CD8-positive, alpha-beta memory T cell (primary cell): ENCODE data around the gene LMF1. TPM values are rescaled to one million over a fixed set of nuclear protein-coding genes. Genes with fewer than 3 reads are reported as not detected.

Experiments used
- CTCF ChIA-PET: fragments of 350-600 bp; sonication (Branson Sonifier 250); formaldehyde crosslinking; loops from one replicate; lab custom pipeline; 2021; ENCODE audit warnings: antibody characterized with exemption; lab: Charles Lee
- POLR2A ChIA-PET: fragments of 350-600 bp; sonication (Branson Sonifier 250); formaldehyde crosslinking; loops from one replicate; lab custom pipeline; 2021; ENCODE audit warnings: antibody characterized with exemption; lab: Charles Lee
- DNase-seq, 5 donors: peaks; one replicate each; pipeline versions ENCODE4 v3.0.0 to v3.0.0-alpha.2; 2020 to 2022; ENCODE audit warnings: mixed read lengths in 1 of 5
- H3K27ac ChIP-seq: one replicate; pipeline ENCODE4 v1.7.0; 2013; ENCODE audit warnings: low read depth, mild to moderate bottlenecking, low read length, moderate library complexity
- H3K27me3 ChIP-seq: 2 replicates; pipeline ENCODE4 v1.7.0; 2013; ENCODE audit warnings: low read length, mild to moderate bottlenecking; ENCODE audit not compliant: insufficient read depth, poor library complexity, severe bottlenecking
- H3K36me3 ChIP-seq: 2 replicates; pipeline ENCODE4 v1.7.0; 2013; ENCODE audit warnings: mild to moderate bottlenecking, low read length, moderate library complexity; ENCODE audit not compliant: insufficient read depth
- H3K4me1 ChIP-seq: 2 replicates; pipeline ENCODE4 v1.7.0; 2013; ENCODE audit warnings: mild to moderate bottlenecking, low read length, moderate library complexity; ENCODE audit not compliant: insufficient read depth
- H3K4me3 ChIP-seq: 2 replicates; pipeline ENCODE4 v1.7.0; 2013; ENCODE audit warnings: mild to moderate bottlenecking, low read length
- H3K9me3 ChIP-seq: 2 replicates; pipeline ENCODE4 v1.7.0; 2013; ENCODE audit warnings: mild to moderate bottlenecking, low read length
- H3K27ac Mint-ChIP-seq, 8 donors: one replicate each; pipeline ENCODE4 v1.8.0; 2020 to 2021; ENCODE audit warnings: mixed read lengths in 8 of 8, mild to moderate bottlenecking in 6 of 8, inconsistent platforms in 3 of 8, moderate library complexity in 3 of 8
- H3K27me3 Mint-ChIP-seq, 2 donors: one replicate each; pipeline ENCODE4 v1.8.0; 2020 to 2021; ENCODE audit warnings: mixed read lengths in 2 of 2, mild to moderate bottlenecking in 1 of 2, moderate library complexity in 1 of 2
- H3K36me3 Mint-ChIP-seq, 3 donors: one replicate each; pipeline ENCODE4 v1.8.0; 2020 to 2021; ENCODE audit warnings: mixed read lengths in 3 of 3, inconsistent platforms in 1 of 3, mild to moderate bottlenecking in 1 of 3
- H3K4me1 Mint-ChIP-seq, 3 donors: one replicate each; pipeline ENCODE4 v1.8.0; 2020 to 2021; ENCODE audit warnings: mixed read lengths in 3 of 3, inconsistent platforms in 1 of 3, mild to moderate bottlenecking in 1 of 3
- H3K4me3 Mint-ChIP-seq, 7 donors: one replicate each; pipeline ENCODE4 v1.8.0; 2020 to 2021; ENCODE audit warnings: mixed read lengths in 7 of 7, mild to moderate bottlenecking in 6 of 7, moderate library complexity in 4 of 7, inconsistent platforms in 2 of 7
- H3K9me3 Mint-ChIP-seq, 5 donors: one replicate each; pipeline ENCODE4 v1.8.0; 2020 to 2022; ENCODE audit warnings: mixed read lengths in 5 of 5, mild to moderate bottlenecking in 3 of 5, moderate library complexity in 2 of 5, inconsistent platforms in 1 of 5
- polyA plus RNA-seq: library from polyadenylated mRNA; unstranded; fragments of 300-500 nt; fragmentation: Illumina TruSeq; gene quantifications from one replicate; pipeline ENCODE4 v1.2.3, GENCODE V29; 2021
- total RNA-seq, 2 experiments: library from RNA; stranded (reverse); gene quantifications; one replicate each; pipeline ENCODE4 v1.2.3, GENCODE V29; 2021

LMF1 gene
- total and polyA plus RNA-seq, 3 experiments from 2014 or later: 11.7 to 15.8 (median 14.0) TPM

DNA sequence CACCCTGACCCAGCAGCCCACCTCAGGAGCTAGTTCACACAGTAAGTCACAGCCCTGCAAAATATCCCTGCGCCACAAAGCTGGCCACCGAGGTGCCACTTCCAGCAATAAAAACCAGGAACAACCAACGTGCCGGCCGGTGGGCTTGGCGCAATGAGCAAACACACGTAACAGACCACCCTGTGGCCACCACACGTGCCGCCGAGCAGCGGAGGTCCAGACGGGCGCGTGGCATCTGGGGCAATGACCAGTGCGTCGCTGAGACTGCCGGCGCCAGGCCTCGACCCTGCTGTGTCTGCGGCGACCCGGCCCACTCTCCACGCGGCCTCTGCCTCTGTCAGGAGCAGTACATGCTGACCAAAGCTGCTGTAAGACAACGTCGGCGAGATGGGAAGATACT lies 31.5 kb downstream of the LMF1 start:
- Histone ChIP-seq H3K9me3 (peaks cover 10% of the 10 kb centered on the region), H3K4me1 (no peaks in the 10 kb centered on the region), H3K36me3 (peaks cover 4% of the 10 kb centered on the region), H3K4me3 (no peak overlapping the region), H3K27me3 (no peaks in the 10 kb centered on the region), H3K27ac (no peak overlapping the region)
- peak in 1 of 5 donors; percentile 22 for DNase-seq
- Mint-ChIP-seq H3K27ac (no peak overlapping the region), H3K27me3 (no peaks in the 10 kb centered on the region), H3K9me3 (peaks cover 3 to 24% (median 22%) of the 10 kb centered on the region in 5 donors), H3K4me1 (peaks cover 0 to 6% (median 2%) of the 10 kb centered on the region in 3 donors), H3K36me3 (peaks cover 19 to 54% (median 40%) of the 10 kb centered on the region in 3 donors), H3K4me3 (no peak overlapping the region)
- ChIA-PET POLR2A (no interaction called here), CTCF (no interaction called here)

DNA sequence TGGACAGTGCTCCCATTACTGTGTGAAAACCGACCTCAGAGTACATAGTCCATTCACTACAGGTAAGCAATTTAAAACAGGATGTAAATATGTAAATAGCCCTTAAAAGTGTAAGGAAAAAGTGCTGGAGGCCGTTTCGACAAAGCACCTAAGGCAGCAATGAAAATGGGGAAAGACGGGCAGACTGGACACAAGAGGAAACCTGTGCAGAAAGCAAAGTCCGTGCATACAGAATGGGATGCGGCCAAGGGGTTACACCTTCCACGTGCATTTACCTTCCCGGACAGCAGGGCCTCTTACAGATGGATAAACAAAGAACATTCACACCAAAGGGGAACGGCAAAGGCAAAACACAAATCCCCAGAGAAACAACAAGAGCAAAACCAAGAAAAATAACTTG lies 32.0 kb downstream of the LMF1 start:
- Mint-ChIP-seq H3K4me1 (peaks cover 0 to 6% (median 2%) of the 10 kb centered on the region in 3 donors), H3K4me3 (no peak overlapping the region), H3K36me3 (peaks cover 20 to 54% (median 34%) of the 10 kb centered on the region in 3 donors), H3K27ac (no peak overlapping the region), H3K27me3 (no peaks in the 10 kb centered on the region), H3K9me3 (peaks cover 3 to 22% (median 17%) of the 10 kb centered on the region in 5 donors)
- Histone ChIP-seq H3K4me3 (no peak overlapping the region), H3K27me3 (no peaks in the 10 kb centered on the region), H3K4me1 (no peaks in the 10 kb centered on the region), H3K9me3 (peaks cover 10% of the 10 kb centered on the region), H3K27ac (no peak overlapping the region), H3K36me3 (peaks cover 4% of the 10 kb centered on the region)
- no peak for DNase-seq
- POLR2A ChIA-PET: no interaction called here
- CTCF ChIA-PET: no interaction called here

DNA sequence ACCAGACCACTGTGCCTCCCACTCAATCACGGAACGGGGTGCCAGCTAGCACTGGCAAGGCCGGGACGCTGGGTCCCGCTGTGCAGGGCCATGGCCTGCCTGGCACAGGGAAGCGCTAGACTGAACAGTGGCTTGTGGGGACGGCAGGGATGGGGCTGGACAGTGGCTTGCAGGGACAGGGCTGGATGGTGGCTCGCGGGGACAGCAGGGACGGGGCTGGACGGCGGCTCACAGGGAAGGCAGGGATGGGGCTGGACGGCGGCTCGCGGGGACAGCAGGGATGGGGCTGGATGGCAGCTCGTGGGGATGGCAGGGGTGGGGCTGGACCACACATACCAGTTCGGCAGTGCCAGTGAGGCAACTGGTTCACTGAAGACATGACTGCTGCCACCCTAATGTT lies 32.6 kb downstream of the LMF1 start:
- Histone ChIP-seq H3K27me3 (no peaks in the 10 kb centered on the region), H3K27ac (no peak overlapping the region), H3K4me3 (no peak overlapping the region), H3K9me3 (peaks cover 10% of the 10 kb centered on the region), H3K4me1 (no peaks in the 10 kb centered on the region), H3K36me3 (peaks cover 4% of the 10 kb centered on the region)
- no peak for DNase-seq
- peaks cover 20 to 59% (median 32%) of the 10 kb centered on the region in 3 donors for H3K36me3 Mint-ChIP-seq
- H3K4me3 Mint-ChIP-seq: no peak overlapping the region
- ChIA-PET CTCF (no interaction called here), POLR2A (no interaction called here)
- no peak overlapping the region for H3K27ac Mint-ChIP-seq
- peaks cover 0 to 6% (median 2%) of the 10 kb centered on the region in 3 donors for H3K4me1 Mint-ChIP-seq
- no peaks in the 10 kb centered on the region for H3K27me3 Mint-ChIP-seq
- peaks cover 3 to 20% (median 15%) of the 10 kb centered on the region in 5 donors for H3K9me3 Mint-ChIP-seq

DNA sequence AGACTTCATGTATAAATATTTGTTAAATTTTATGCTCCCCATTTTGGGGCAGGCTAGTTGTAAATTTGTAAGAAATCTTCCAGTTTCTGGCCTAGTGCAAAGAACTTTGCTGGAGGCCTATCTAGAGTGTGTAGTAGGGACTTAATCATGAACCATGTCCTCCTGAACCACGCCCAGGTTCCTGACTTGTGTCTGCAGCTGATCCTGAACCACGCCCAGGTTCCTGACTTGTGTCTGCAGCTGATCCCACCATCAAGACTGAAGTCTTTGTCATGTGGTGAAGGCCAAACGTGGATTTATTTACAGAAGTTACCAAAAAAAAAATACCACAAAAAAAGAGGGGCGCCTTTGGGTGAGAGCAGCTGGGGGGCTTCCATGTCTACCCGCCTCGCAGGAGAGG lies 33.1 kb downstream of the LMF1 start:
- ChIA-PET POLR2A (no interaction called here), CTCF (no interaction called here)
- no peak overlapping the region for H3K27ac Mint-ChIP-seq

DNA sequence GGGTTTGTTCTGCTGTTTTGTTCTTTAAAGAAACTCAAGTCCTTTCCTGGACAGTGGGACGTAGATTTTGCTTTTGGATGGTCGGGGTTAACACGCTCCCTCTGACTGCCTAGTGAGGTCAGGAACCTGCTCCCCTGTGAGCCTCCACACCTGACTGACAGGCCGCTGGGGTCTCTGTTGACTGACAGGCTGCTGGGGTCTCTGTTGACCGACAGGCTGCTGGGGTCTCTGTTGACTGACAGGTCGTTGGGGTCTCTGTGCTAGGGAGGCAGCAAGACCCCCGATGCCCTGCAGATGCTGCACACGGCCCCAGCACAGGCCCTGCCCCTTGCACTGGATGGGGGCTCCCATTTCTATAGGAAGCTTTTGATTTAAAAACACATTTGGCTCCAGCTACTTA lies 33.5 kb downstream of the LMF1 start:
- peaks cover 4% of the 10 kb centered on the region for H3K9me3 ChIP-seq
- peaks cover under 1% of the 10 kb centered on the region for H3K36me3 ChIP-seq
- H3K4me1 ChIP-seq: no peaks in the 10 kb centered on the region
- no peak for DNase-seq
- ChIA-PET CTCF (no interaction called here), POLR2A (no interaction called here)
- Mint-ChIP-seq H3K9me3 (peaks cover 0 to 13% (median 10%) of the 10 kb centered on the region in 5 donors), H3K27me3 (no peaks in the 10 kb centered on the region), H3K4me3 (no peak overlapping the region), H3K36me3 (peaks cover 14 to 60% (median 25%) of the 10 kb centered on the region in 3 donors), H3K27ac (no peak overlapping the region), H3K4me1 (peaks cover 0 to 6% (median 2%) of the 10 kb centered on the region in 3 donors)
- H3K27me3 ChIP-seq: no peaks in the 10 kb centered on the region
- H3K4me3 ChIP-seq: no peak overlapping the region
- H3K27ac ChIP-seq: no peak overlapping the region

More for the DNA sequence above, 33.1 kb downstream of the LMF1 start:
- Mint-ChIP-seq H3K4me3 (no peak overlapping the region), H3K36me3 (peaks cover 19 to 62% (median 29%) of the 10 kb centered on the region in 3 donors), H3K9me3 (peaks cover 1 to 17% (median 14%) of the 10 kb centered on the region in 5 donors), H3K27me3 (no peaks in the 10 kb centered on the region), H3K4me1 (peaks cover 0 to 6% (median 2%) of the 10 kb centered on the region in 3 donors)
- Histone ChIP-seq H3K27me3 (no peaks in the 10 kb centered on the region), H3K4me1 (no peaks in the 10 kb centered on the region), H3K27ac (no peak overlapping the region), H3K36me3 (peaks cover 4% of the 10 kb centered on the region), H3K4me3 (no peak overlapping the region), H3K9me3 (peaks cover 8% of the 10 kb centered on the region)
- no peak for DNase-seq

DNA sequence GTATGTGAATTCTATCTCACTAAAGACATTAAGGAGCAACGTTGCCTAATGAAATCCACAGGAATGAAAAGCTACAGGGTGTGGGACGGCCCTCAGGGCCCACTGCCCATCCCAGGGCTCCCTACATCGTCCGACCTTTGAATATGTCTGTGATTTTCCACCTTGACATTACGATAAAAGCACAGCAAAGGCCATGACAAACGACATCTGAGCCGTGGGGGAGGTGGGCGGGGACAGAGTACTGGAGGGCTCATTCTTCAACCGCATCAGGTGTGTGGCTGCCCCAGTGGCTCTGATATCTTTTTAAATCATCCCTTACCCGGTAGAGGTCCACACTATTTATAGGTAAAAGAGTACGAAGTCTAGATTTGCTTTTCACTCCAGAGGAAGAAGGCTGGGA lies 35.1 kb downstream of the LMF1 start:
- ChIA-PET POLR2A (no interaction called here), CTCF (no interaction called here)
- Histone ChIP-seq H3K36me3 (no peaks in the 10 kb centered on the region), H3K9me3 (no peaks in the 10 kb centered on the region), H3K4me1 (no peaks in the 10 kb centered on the region), H3K4me3 (no peak overlapping the region), H3K27me3 (no peaks in the 10 kb centered on the region), H3K27ac (no peak overlapping the region)
- H3K36me3 Mint-ChIP-seq: peaks cover 5 to 56% (median 10%) of the 10 kb centered on the region in 3 donors
- H3K27me3 Mint-ChIP-seq: no peaks in the 10 kb centered on the region
- DNase-seq: peak in 1 of 5 donors; percentile 31
- peaks cover 0 to 6% (median 2%) of the 10 kb centered on the region in 3 donors for H3K4me1 Mint-ChIP-seq
- no peaks in the 10 kb centered on the region for H3K9me3 Mint-ChIP-seq
- no peak overlapping the region for H3K4me3 Mint-ChIP-seq
- H3K27ac Mint-ChIP-seq: no peak overlapping the region

DNA sequence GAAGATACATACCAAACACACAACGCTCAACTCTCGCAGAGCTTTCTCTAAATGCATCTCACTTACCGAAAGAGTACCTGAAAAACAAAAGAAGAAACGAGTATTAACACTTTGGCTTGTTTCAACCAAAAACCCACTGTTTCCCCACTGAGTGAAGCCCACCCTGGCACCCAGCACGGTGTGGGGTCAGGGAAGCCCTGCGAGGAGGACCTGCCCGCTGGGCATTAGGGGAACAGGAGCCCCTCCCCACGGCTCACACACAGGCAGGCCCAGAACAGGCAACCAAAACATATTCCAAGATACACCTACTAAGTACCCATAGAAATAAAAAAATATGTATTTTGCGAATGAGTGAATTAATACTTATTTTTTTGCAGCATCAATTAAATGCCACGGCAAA lies 36.6 kb downstream of the LMF1 start:
- Histone ChIP-seq H3K36me3 (no peaks in the 10 kb centered on the region), H3K4me1 (no peaks in the 10 kb centered on the region), H3K27ac (no peak overlapping the region), H3K9me3 (no peaks in the 10 kb centered on the region), H3K27me3 (no peaks in the 10 kb centered on the region), H3K4me3 (no peak overlapping the region)
- H3K4me1 Mint-ChIP-seq: peaks cover 0 to 6% (median 2%) of the 10 kb centered on the region in 3 donors
- peaks cover 5 to 58% (median 5%) of the 10 kb centered on the region in 3 donors for H3K36me3 Mint-ChIP-seq
- H3K27ac Mint-ChIP-seq: no peak overlapping the region
- CTCF ChIA-PET: no interaction called here
- H3K4me3 Mint-ChIP-seq: no peak overlapping the region
- H3K27me3 Mint-ChIP-seq: no peaks in the 10 kb centered on the region
- POLR2A ChIA-PET: no interaction called here
- DNase-seq: peak in 1 of 5 donors; percentile 6
- no peaks in the 10 kb centered on the region for H3K9me3 Mint-ChIP-seq

DNA sequence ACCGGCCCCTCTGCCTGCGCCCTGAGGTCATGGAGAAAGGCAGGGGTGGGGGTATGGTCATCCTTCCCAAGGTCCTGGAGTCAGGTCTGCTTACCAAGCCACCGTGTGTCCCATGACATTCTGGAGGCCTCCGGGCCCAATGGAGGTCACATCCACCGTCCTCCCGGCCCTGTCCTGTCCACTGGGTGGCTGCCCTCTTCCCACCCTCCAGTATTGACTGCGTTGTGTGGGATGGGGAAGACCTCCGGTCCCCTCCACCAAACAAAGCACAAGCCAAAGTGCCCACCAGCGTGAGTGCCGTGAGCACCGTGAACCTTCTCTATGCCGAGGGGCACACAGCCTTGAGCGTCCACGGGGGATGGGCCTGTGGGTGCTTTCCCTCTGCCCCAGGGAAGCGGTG lies 37.2 kb downstream of the LMF1 start:
- H3K9me3 Mint-ChIP-seq: no peaks in the 10 kb centered on the region
- ChIA-PET CTCF (no interaction called here), POLR2A (no interaction called here)
- no peaks in the 10 kb centered on the region for H3K27me3 ChIP-seq
- no peaks in the 10 kb centered on the region for H3K4me1 ChIP-seq
- H3K4me1 Mint-ChIP-seq: peaks cover 0 to 6% (median 2%) of the 10 kb centered on the region in 3 donors
- no peak overlapping the region for H3K4me3 Mint-ChIP-seq
- H3K27ac Mint-ChIP-seq: no peak overlapping the region
- H3K36me3 Mint-ChIP-seq: peaks cover under 1 to 59% (median 5%) of the 10 kb centered on the region in 3 donors
- no peaks in the 10 kb centered on the region for H3K36me3 ChIP-seq
- no peaks in the 10 kb centered on the region for H3K9me3 ChIP-seq
- no peak overlapping the region for H3K4me3 ChIP-seq
- H3K27me3 Mint-ChIP-seq: no peaks in the 10 kb centered on the region
- DNase-seq: no peak
- no peak overlapping the region for H3K27ac ChIP-seq
